Osteoblast (primary cell): ENCODE measurements around the gene FAM78B. TPM values are rescaled to one million over a fixed set of nuclear protein-coding genes. Genes with fewer than 3 reads are reported as not detected.

Experiments
- DNase-seq: peaks from one replicate; pipeline ENCODE4 v3.0.0; 2011; ENCODE audit warnings: low spot score, mixed read lengths; ENCODE audit not compliant: insufficient read length; ENCODE audit errors: missing footprints
- H2AFZ ChIP-seq: 2 replicates; pipeline ENCODE4 v1.6.0; 2011; ENCODE audit warnings: mild to moderate bottlenecking, low read length
- H3K27ac ChIP-seq: 2 replicates; pipeline ENCODE4 v1.5.1; 2011; ENCODE audit warnings: mild to moderate bottlenecking, low read depth, low read length, moderate library complexity
- H3K27me3 ChIP-seq: 2 replicates; pipeline ENCODE4 v1.6.0; 2012; ENCODE audit warnings: mild to moderate bottlenecking, control low read depth, inconsistent platforms, low read length, moderate library complexity; ENCODE audit not compliant: insufficient read depth
- H3K36me3 ChIP-seq: 2 replicates; pipeline ENCODE4 v1.5.1; 2011; ENCODE audit warnings: mild to moderate bottlenecking, low read length, control low read depth, moderate library complexity; ENCODE audit not compliant: insufficient read depth
- H3K4me1 ChIP-seq: 2 replicates; pipeline ENCODE4 v1.5.1; 2011; ENCODE audit warnings: mild to moderate bottlenecking, low read length, control low read depth, moderate library complexity; ENCODE audit not compliant: insufficient read depth
- H3K4me2 ChIP-seq: 2 replicates; pipeline ENCODE4 v1.6.0; 2011; ENCODE audit warnings: mild to moderate bottlenecking, low read length; ENCODE audit not compliant: insufficient read depth
- H3K4me3 ChIP-seq: fragments of 200-600 bp; sonication (generic); 3 replicates; pipeline ENCODE4 v1.5.1; 2012; ENCODE audit warnings: mild to moderate bottlenecking, low read length, inconsistent platforms; ENCODE audit not compliant: insufficient read depth
- H3K79me2 ChIP-seq: 2 replicates; pipeline ENCODE4 v1.6.0; 2012; ENCODE audit warnings: mild to moderate bottlenecking, low read length, control low read depth, inconsistent platforms; ENCODE audit not compliant: insufficient read depth
- H3K9me3 ChIP-seq: 2 replicates; pipeline ENCODE4 v1.5.1; 2011; ENCODE audit warnings: low read depth, low read length, control low read depth
- H4K20me1 ChIP-seq: 2 replicates; pipeline ENCODE4 v1.6.0; 2012; ENCODE audit warnings: mild to moderate bottlenecking, low read length, control low read depth; ENCODE audit not compliant: insufficient read depth
- total RNA-seq: library from RNA; depleted of rRNA; stranded (reverse); fragments of >200 nt; gene quantifications from 2 replicates; pipeline ENCODE4 v1.2.3, GENCODE V29; 2012
- TF ChIP-seq, protein P1 (sequence below): IDR thresholded peaks from 2 replicates; pipeline ENCODE4 v1.5.1; 2011; ENCODE audit warnings: mild to moderate bottlenecking, low read depth, low read length, moderate library complexity; ENCODE audit errors: extremely low read depth

The FAM78B gene
- total RNA-seq, 1 donor, result 0.36 TPM

DNA sequence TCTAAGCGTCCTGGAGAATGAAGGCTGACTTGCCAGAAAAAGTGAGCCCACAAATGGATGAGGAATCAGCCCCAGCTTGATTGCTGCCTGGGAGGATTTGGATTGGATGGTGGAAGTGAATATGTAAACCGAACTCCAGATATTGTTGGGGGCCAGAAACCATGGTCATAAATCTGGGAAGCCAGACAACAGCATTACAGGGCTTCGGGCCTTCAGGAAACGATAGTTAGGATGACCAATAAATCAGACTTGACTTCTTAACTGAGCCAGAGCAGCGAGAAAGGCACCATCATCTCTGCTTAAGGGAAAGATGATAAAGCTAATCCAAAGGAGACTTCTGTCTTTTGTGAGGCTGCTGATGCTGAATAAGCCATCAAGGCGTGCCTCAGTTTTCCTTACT is 26.6 kb downstream of the FAM78B start:
- H3K79me2 ChIP-seq, result no peaks in the 10 kb centered on the region
- H3K4me3 ChIP-seq, result no peak overlapping the region
- no peaks in the 10 kb centered on the region for H3K27me3 ChIP-seq
- no peaks in the 10 kb centered on the region for H3K4me1 ChIP-seq
- TF ChIP-seq, protein P1, sequence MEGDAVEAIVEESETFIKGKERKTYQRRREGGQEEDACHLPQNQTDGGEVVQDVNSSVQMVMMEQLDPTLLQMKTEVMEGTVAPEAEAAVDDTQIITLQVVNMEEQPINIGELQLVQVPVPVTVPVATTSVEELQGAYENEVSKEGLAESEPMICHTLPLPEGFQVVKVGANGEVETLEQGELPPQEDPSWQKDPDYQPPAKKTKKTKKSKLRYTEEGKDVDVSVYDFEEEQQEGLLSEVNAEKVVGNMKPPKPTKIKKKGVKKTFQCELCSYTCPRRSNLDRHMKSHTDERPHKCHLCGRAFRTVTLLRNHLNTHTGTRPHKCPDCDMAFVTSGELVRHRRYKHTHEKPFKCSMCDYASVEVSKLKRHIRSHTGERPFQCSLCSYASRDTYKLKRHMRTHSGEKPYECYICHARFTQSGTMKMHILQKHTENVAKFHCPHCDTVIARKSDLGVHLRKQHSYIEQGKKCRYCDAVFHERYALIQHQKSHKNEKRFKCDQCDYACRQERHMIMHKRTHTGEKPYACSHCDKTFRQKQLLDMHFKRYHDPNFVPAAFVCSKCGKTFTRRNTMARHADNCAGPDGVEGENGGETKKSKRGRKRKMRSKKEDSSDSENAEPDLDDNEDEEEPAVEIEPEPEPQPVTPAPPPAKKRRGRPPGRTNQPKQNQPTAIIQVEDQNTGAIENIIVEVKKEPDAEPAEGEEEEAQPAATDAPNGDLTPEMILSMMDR, result no peak
- H4K20me1 ChIP-seq, result no peaks in the 10 kb centered on the region
- no peak overlapping the region for H3K4me2 ChIP-seq
- no peak for DNase-seq
- no peak overlapping the region for H2AFZ ChIP-seq
- H3K27ac ChIP-seq, result no peak overlapping the region
- no peaks in the 10 kb centered on the region for H3K9me3 ChIP-seq
- H3K36me3 ChIP-seq, result no peaks in the 10 kb centered on the region

DNA sequence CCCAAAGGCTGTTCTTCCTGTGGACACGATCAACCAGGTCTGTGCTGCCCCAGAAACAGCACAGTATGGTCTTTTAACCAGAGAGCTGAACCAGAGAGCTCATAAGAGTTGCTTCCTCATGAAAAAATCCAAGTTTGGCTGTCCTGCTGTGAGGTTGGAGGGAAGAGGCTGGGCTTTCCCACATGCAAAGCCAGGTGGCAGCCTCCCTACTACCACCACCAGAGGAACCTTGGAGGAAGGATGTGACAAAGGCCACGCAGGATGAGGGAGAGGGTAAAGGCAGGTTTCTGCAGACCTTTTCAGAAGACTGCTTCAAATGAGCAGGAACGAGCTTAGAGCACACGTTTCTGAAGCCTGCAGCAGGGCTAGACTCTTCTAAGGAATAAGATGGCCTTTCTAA is 27.1 kb downstream of the FAM78B start:
- DNase-seq, result no peak
- Histone ChIP-seq H3K9me3 (no peaks in the 10 kb centered on the region), H3K27me3 (no peaks in the 10 kb centered on the region), H4K20me1 (no peaks in the 10 kb centered on the region), H3K4me1 (no peaks in the 10 kb centered on the region), H3K4me3 (no peak overlapping the region), H3K36me3 (no peaks in the 10 kb centered on the region), H3K4me2 (no peak overlapping the region), H2AFZ (no peak overlapping the region), H3K79me2 (no peaks in the 10 kb centered on the region), H3K27ac (no peak overlapping the region)
- TF ChIP-seq, protein P1, result no peak

DNA sequence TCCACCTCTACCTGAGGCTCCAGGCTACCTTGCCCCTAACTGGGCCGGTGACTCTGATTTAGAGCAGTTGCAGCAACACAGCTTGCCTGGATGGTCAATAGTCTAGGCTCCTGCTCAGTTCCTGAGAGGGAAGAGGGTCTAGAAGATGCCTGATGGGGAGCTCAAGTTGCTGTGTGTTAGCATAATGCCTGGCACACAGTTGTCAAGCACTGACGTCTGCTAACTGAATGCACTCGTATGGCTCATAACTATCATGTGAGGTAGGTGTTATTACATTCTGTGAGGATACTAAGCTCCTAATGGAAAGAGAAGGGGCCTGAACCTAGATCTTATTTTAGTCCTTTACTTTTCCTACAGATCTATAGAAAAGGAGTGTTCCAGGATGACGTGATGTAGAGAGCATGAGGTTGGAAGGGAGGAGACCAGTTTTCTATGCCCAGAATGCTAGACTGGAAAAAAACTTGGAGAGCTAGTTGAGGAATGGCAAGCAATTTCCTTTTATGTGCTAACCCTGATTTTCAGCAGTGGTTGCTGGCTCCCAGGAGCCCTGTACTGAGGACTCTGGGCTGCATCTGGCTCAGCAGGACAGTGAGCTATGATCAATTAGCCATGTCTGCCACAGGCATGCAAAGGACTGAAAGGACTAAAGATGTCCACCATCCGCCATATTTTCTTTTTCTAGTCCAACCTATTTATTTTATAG is 30.0 kb downstream of the FAM78B start:
- no peaks in the 10 kb centered on the region for H3K27me3 ChIP-seq
- no peak overlapping the region for H2AFZ ChIP-seq
- TF ChIP-seq, protein P1, result no peak
- no peak overlapping the region for H3K4me2 ChIP-seq
- H3K79me2 ChIP-seq, result no peaks in the 10 kb centered on the region
- no peaks in the 10 kb centered on the region for H3K9me3 ChIP-seq
- no peaks in the 10 kb centered on the region for H3K4me1 ChIP-seq
- H3K27ac ChIP-seq, result no peak overlapping the region
- H4K20me1 ChIP-seq, result no peaks in the 10 kb centered on the region
- no peak for DNase-seq
- H3K4me3 ChIP-seq, result no peak overlapping the region
- no peaks in the 10 kb centered on the region for H3K36me3 ChIP-seq

DNA sequence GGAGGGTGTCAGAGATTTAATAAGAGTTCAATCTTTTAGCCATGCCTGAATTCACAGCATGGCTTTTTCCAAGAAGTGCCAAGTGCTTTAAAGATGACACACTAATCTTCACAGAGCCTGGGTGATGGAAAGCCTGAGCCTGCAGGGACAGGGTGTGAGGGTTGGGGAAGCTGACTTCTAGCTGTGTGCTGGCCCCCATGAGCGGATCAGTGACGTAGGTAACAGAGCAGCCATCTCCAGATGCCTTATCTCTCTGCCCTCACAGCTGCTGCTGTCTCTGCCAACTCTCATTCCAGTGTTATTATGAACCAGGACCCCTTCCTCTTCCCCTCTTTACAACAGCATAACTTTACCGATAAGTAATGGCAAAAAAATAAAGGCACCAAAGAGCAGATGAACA is 30.6 kb downstream of the FAM78B start:
- no peak overlapping the region for H3K4me2 ChIP-seq
- no peaks in the 10 kb centered on the region for H3K27me3 ChIP-seq
- no peak overlapping the region for H3K4me3 ChIP-seq
- TF ChIP-seq, protein P1, result no peak
- DNase-seq, result no peak
- H4K20me1 ChIP-seq, result no peaks in the 10 kb centered on the region
- no peak overlapping the region for H2AFZ ChIP-seq
- no peaks in the 10 kb centered on the region for H3K36me3 ChIP-seq
- H3K79me2 ChIP-seq, result no peaks in the 10 kb centered on the region
- H3K4me1 ChIP-seq, result no peaks in the 10 kb centered on the region
- no peaks in the 10 kb centered on the region for H3K9me3 ChIP-seq
- no peak overlapping the region for H3K27ac ChIP-seq
